RKO (cell line): ENCODE data around the gene ZBTB9.
A peak's percentile ranks its signal among the peaks of the same experiment; 100 is the strongest.

ENCODE experiments used
- DNase-seq: peaks from one replicate; pipeline ENCODE4 v3.0.0-alpha.2; 2016; ENCODE audit warnings: low spot score

Gene ZBTB9

GRCh38 chr6:33433544-33434191 is 20.7 kb upstream of the ZBTB9 start:
- no peak for DNase-seq

GRCh38 chr6:33434961-33435360 is 19.4 kb upstream of the ZBTB9 start:
- DNase-seq: no peak

DNA sequence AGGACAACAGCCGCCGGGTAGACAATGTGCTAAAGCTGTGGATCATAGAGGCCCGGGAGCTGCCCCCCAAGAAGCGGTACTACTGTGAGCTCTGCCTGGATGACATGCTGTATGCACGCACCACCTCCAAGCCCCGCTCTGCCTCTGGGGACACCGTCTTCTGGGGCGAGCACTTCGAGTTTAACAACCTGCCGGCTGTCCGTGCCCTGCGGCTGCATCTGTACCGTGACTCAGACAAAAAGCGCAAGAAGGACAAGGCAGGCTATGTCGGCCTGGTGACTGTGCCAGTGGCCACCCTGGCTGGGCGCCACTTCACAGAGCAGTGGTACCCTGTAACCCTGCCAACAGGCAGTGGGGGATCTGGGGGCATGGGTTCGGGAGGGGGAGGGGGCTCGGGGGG is 16.7 kb upstream of the ZBTB9 start:
- no peak for DNase-seq

- no peak for DNase-seq
Measured at GRCh38 chr6:33438978-33439594, 15.3 kb upstream of the ZBTB9 start.

- DNase-seq: no peak
Measured at GRCh38 chr6:33439956-33440648, 14.3 kb upstream of the ZBTB9 start.

- DNase-seq: no peak
Measured at GRCh38 chr6:33440649-33441309, 13.6 kb upstream of the ZBTB9 start.

DNA sequence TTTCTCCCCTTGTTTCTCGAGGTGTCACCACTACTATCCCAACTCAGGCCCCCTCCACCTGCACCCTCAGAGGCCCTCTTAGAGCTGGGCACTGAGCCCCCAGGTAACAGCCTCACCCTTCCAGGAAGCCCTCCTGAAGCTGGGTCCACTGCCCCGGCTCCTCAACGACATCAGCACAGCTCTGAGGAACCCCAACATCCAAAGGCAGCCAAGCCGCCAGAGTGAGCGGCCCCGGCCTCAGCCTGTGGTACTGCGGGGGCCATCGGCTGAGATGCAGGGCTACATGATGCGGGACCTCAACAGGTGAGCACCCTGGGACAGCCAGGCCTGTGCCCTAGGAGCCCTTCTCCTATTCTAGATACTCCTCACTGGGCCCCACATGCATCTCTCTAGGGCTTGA is 12.9 kb upstream of the ZBTB9 start:
- no peak for DNase-seq

DNA sequence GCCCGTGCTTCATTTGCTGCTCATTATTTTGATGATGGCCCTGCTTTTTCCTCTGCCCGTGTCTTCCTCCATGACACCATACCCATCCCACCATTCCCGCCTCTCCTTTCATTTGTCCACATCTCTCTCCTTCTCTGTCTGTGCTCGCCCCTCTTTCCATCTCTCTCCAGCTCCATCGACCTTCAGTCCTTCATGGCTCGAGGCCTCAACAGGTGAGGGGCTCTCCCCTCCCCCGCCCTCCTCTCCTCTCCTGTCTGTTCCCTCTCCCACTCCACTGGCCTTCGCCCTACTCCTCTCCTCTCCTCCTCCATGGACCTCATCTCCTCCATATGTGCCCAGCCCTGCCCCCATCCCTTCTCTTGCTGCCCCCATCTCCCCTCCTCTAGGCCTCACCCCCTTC is 12.1 kb upstream of the ZBTB9 start:
- no peak for DNase-seq

- no peak for DNase-seq
Measured at GRCh38 chr6:33443025-33443424, 11.4 kb upstream of the ZBTB9 start.

- DNase-seq: no peak
Measured at GRCh38 chr6:33443619-33444504, 10.5 kb upstream of the ZBTB9 start.

GRCh38 chr6:33445119-33445603 is 9.2 kb upstream of the ZBTB9 start:
- no peak for DNase-seq

DNA sequence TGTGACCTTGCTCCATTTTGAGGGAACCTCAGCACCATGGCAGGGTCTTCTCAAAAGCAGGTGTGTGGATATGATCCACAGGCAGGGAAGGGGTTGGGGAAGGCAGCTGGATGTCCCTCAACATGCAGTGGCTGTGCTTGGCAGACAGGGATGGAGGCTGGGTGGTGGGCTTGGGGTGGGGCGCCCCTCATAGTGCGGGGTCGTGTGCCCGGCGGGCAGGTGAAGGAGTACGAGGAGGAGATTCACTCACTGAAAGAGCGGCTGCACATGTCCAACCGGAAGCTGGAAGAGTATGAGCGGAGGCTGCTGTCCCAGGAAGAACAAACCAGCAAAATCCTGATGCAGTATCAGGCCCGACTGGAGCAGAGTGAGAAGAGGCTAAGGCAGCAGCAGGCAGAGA is 8.0 kb upstream of the ZBTB9 start:
- DNase-seq: no peak

- DNase-seq: no peak
Measured at GRCh38 chr6:33450434-33450833, 3.9 kb upstream of the ZBTB9 start.

DNA sequence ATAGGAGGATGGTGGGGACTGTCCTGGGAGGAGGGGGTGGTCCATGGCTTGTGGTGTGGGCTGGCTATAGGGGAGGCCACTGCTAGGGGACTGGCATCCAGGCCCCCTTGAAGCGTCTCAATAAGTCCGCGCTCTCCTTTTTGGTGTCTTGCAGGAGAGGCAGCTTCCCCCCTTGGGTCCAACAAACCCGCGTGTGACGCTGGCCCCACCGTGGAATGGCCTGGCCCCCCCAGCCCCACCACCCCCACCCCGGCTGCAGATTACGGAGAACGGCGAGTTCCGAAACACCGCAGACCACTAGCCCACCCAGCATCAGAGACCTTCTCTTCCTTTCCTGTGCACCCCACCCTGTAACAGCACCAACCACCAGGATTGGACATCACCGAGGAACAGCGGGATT is 2.8 kb upstream of the ZBTB9 start:
- peak; percentile 19 for DNase-seq

DNA sequence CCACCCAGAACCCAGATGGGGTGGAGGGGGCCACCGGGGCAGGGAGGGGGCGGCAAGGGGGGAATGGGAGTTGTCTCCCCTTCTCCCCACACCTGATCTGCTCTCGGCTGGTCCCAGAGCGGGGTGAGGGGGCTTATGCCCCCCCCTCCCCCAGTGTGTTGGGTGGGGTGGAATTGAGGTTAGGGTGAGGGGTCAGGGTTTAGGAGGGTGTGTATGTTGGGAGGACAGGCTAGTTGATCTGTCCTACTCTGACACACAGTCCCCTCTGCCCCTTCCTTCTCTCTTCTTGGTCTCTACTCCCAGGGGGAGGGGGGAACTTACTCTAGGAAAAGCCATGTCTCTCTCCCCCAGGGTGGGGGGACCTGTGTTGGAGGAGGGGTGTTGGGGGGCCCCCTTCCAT is 1.9 kb upstream of the ZBTB9 start:
- DNase-seq: no peak

DNA sequence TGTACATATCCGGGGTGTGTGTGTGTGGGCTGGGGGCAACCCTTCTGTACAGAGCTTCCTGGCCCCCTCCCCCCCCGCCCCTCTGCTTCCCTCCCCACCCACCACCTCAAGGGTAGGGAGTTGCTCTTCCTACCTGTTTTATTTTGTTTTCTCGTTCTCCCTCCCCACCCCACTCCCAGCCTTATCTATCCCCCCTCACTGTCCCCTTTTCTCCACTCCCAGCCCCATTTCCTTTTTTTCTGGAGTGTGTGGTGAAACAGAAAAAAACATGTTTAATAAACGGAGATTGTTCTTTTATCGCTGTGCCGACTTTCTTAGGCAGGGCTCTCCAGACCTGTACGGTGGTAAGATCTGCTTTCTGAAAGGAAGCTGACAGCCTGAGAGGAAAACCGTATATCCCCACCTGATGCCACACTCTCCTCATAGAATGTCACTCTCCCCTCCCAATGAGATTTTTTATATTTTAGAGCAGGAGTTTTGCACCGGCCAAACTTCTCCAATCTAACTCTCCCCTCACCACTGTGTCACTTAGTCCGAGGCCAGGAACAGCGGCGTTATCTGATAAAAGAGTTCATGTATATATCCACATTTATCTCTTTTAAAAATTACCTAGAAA is 875 bp upstream of the ZBTB9 start:
- no peak for DNase-seq

GRCh38 chr6:33455051-33455450 is 675 bp downstream of the ZBTB9 start:
- DNase-seq: no peak

DNA sequence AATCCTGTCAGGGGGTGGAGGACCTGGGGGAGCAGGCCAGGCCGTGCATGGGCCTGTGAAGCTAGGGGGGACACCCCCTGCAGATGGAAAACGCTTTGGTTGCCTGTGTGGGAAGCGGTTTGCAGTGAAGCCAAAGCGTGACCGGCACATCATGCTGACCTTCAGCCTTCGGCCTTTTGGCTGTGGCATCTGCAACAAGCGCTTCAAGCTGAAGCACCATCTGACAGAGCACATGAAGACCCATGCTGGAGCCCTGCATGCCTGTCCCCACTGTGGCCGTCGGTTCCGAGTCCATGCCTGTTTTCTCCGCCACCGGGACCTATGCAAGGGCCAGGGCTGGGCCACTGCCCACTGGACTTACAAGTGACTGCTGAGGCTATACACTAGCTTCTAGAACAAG is 1.8 kb downstream of the ZBTB9 start:
- DNase-seq: no peak

DNA sequence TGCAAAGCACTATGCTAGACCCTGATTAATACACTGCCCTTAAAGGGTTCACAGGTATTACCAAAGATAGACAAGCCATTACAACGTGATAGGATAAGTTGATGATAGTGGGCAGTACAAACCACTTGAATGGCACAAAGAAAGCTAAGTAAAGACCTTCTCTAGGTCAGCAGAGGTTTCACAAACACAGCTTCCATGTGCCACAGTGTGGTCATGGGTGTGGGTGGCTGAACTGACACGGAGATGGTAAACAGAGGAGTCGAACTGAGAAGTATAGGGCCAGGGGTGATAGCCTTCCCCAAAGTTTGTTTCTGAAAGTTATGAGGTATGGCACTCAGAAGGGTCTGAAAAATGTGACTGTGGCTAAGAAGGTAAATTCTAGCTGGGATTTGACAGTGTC is 4.3 kb downstream of the ZBTB9 start:
- no peak for DNase-seq

DNA sequence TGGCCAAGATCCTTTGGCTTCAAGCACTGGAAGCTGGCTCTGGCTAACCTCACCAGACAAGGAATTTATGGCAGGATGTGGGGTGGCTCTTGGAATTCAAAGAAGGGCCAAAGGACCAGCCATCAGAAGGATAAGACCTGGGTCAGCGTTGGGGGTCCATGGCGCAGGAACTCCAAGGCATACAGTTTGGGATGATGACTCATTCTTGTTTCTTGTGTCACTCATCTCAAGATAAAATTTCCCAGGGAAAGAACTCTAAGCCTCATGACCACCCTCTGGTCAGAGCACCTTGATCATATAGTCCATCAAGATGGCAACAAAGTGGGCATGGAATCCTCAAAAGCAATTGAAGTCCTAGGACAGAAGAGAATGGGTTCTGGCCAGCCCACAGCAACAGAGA is 4.8 kb downstream of the ZBTB9 start:
- DNase-seq: no peak

DNA sequence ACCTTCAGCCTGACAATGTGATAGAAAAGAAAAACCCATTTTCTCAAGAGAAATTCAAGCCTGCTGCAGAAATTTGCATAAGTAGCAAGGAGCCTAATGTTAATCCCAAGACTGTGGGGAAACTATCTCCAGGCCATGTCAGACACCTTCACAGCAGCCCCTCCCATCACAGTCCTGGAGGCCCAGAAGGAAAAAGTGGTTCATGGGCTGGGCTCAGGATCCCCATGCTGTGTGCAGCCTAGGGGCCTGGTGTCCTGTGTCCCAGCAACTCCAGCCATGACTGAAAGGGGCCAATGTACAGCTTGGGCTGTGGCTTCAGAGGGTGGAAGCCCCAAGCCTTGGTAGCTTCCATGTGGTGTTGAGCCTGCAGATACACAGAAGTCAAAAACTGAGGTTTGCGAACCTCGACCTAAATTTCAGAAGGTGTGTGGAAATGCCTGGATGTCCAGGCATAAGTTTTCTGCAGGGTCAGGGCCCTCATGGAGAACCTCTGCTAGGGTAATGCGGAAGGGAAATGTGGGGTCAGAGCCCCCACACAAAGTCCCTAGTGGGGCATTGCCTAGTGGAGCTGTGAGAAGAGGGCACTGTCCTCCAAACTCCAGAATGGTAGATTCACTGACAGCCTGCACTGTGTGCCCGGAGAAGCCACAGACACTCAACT is 11.8 kb downstream of the ZBTB9 start:
- DNase-seq: no peak
